ENCODE results near the gene ATP6V0A4.
"Not testable (repeated sequence)": the region's sequence is repeated elsewhere in the genome, so short reads cannot be mapped to it uniquely, and the experiment has no call there.

Gene ATP6V0A4

GRCh38 chr7:138802706-138803105, 4.7 kb upstream of the ATP6V0A4 start:
- DNase-seq (ENCODE audit: low read depth in 2 of 2) = no peak

DNA sequence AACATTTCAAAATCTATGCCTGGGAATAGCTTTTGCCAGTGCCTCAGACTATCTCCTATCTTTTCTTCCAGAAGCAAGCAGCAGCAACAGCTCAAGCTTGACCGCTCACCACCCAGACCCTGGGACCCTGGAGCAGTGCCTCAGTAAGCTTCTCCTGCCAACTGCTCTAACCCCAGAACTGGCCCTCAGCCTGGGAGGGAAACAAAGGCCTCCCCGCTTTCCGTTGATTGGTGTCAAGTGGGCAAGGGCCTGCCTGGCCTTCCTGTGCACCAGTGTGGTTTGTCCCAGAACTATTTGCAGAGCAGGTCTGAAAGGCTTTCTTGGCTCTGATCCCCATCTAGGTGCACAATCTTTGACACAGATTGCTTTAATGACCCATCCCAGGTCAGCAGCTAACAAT, 3.3 kb upstream of the ATP6V0A4 start:
- DNase-seq (ENCODE audit: low read depth in 2 of 2) = no peak

DNA sequence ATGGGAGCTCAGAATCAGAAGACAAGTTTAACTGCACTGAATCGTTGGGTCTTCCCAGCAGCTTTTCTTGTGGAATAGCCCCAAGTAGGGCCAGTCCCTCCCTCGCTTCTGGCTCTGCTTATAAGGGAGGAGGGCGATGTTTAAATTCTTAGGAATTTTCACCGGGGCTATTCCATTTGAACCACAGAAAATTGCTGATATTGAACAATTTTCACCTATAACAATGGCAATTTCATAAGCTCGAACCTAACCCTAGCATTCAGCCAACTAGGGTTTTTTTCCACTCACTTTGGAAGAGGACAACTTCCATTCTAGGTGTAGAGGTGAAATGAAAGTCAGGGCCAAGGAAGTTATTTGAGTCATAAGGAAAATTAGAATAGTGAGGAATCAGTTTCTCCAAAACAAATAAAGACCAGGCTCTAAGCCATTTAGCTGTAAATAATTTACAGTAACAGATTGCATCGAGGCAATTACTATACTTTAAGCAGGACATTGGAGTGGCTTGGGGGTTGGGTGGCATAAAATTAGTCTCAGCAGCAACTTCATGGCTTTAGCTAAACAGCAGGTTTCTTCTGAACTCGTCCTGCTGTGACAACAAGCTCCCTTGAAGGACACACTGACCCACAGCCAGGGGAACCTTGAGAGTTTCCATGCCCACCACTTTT, 1.5 kb upstream of the ATP6V0A4 start:
- no peak for DNase-seq (ENCODE audit: low read depth in 2 of 2)

GRCh38 chr7:138798836-138799235, 840 bp upstream of the ATP6V0A4 start:
- DNase-seq (ENCODE audit: low read depth in 2 of 2) = no peak

DNA sequence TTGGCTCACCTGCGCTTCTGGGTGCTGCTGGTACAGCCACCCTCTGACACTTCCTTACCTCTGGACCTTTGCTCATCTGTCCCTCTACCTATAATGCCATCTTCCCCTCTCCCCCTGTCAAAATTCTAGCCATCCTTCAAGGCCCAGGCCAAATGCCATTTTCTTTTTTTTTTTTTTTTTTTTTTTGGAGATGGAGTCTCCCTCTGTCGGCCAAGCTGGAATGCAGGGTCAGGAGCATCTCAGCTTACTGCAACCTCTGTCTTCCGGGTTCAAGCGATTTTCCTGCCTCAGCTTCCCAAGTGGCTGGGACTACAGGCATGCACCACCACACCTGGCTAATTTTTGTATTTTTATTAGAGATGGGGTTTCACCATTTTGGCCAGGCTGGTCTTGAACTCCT, 950 bp downstream of the ATP6V0A4 start:
- DNase-seq (ENCODE audit: low read depth in 2 of 2) = not testable (repeated sequence)

DNA sequence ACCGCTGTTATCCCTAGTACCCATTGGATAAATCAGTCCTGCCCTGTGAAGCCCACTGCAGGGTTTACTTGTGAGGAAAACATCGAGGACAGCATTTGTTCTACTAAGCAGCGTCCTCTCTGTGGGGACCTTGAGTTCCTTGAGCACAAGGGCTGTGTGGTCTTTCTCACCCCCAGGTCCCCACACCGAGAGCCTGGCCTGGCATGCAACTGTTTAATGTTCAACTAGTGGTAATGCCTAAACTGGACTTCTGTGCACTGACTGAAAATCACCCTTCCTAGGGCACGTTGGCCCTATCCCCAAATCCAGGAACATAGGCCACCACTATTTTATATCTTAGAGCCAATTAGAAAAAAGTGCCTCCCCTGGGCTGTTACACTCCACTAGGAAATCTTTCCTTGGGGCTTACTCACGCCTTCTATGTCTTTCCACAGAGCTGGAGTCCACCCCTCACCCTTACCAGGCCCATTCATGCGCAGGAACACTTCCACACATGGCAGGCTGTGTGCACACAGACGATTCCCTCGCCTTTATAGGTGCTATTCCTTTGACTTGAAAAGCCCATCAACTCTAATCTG, 1.9 kb downstream of the ATP6V0A4 start:
- no peak for DNase-seq (ENCODE audit: low read depth in 2 of 2)

GRCh38 chr7:138785587-138786437, 12.2 kb downstream of the ATP6V0A4 start:
- no peak for DNase-seq (ENCODE audit: low read depth in 2 of 2)

DNA sequence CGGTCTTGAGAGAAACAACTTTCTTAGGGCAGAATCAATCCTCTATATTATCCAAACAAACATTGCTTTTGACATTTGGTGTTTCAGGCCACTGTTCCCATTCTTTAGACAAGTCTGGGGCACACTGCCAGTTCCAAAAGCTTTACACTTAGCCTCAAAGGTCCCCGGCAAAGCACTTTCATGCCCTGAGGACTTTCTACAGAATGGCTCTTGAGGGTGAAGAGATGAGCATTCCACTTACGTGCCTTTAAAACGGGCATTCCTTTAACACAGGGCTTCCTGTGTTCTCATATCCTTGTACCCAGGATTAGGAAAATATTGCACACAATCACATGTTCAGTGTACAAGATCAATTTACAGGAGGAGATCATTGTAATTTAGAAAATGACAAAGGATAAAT, 13.3 kb downstream of the ATP6V0A4 start:
- DNase-seq (ENCODE audit: low read depth in 2 of 2) = no peak

DNA sequence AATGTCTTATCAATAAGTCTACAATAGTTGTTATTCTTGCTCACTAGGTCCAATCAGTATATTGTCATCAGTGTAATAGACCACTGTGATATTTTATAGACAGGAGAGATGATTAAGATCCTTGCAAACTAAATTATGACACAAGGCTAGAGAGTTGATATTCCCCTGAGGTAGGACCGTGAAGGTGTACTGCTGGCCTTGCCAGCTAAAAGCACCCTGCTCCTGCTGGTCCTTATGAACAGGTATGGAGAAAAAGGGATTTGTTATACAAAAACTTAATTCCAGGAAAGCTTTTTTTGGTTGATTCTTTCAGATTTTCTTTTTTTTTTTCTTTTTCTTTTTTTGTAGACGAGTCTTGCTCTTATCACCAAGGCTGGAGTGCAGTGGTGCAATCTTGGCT, 17.0 kb downstream of the ATP6V0A4 start:
- DNase-seq (ENCODE audit: low read depth in 2 of 2) = no peak

DNA sequence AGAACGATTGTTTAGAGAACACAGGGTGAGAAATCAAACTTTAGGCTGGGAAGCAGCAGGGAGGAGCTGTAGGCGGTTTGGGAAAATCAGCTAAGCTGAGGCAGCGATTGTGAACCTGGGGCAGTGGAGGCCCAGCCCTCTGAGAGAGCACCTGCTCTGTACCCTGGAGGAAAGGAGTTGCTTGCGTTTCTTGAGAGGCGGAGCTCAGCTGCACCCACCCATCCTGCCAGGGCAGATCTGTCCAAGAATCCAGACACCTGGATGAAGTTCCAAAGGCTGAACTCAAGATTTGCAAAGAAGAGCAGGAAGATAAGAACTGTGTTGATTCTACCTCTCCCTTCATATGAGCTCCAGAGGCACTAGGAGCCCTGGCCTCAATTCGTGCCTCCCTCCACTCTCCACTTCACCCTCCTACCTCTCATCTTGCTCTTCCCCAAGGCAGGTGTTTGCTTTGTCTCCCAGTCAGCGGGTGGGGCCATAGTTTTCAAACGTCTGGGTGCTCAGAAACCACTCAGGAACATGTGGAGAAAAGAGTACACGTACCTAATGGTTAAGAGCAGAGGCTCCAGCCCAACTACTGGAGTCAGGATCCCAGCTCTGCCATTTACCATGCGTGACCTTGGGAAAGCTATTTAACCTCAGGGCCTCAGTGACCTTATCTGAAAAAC, 21.7 kb downstream of the ATP6V0A4 start:
- no peak for DNase-seq (ENCODE audit: low read depth in 2 of 2)

- DNase-seq (ENCODE audit: low read depth in 2 of 2) = no peak
These were observed 24.2 kb downstream of the ATP6V0A4 start for GRCh38 chr7:138773817-138774216.

GRCh38 chr7:138773176-138773575, 24.8 kb downstream of the ATP6V0A4 start:
- no peak for DNase-seq (ENCODE audit: low read depth in 2 of 2)

GRCh38 chr7:138770904-138771303, 27.1 kb downstream of the ATP6V0A4 start:
- DNase-seq (ENCODE audit: low read depth in 2 of 2) = no peak

DNA sequence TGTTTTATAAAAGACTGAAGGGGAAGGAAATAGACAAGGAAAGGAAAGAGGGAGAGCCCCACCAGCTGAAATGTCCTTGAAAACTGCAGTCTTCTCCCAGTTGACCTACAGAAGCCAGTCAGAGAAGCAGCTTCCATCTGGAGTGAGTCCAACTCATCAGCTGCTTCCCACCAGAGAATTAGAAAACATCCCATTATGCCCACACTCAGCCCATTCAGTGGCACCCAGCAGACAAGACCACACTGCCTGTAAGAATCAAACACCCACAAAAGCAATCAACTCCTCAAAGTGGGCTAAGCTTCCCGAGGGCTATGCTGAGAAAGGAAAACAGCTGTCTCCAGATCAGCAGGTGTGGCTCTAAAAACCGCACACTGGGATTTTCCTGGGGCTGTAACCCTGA, 29.8 kb downstream of the ATP6V0A4 start:
- DNase-seq (ENCODE audit: low read depth in 2 of 2) = no peak

DNA sequence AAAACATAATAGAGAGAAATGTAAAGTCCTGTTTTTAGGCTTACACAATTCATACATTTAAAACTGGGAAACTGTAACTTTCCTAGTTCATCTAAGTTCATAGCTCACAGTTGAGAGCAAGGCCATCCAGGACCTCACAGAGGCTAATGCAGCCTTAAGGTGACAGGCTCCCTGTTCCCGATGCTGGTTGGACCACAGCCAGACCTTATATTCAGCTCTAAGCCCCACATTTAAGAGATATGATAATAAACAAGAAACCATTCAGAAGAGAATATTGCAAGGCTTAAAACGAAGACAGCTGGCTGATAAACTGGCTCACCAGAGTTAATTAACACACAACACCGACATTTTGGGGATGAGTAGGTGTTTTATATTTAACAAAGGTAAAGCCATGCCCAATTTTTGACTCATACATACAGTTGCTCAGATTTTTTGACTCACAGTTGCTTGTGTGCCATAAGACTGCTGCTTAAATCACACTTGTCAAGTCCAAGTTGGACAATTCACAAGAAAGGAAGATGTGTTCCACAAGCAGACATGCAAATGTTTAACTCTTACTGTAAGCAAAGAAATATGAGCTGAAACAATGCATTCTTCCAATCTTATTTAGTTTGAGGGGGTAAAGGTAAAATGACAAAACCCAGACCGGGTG, 41.3 kb downstream of the ATP6V0A4 start:
- DNase-seq (ENCODE audit: low read depth in 2 of 2) = no peak

DNA sequence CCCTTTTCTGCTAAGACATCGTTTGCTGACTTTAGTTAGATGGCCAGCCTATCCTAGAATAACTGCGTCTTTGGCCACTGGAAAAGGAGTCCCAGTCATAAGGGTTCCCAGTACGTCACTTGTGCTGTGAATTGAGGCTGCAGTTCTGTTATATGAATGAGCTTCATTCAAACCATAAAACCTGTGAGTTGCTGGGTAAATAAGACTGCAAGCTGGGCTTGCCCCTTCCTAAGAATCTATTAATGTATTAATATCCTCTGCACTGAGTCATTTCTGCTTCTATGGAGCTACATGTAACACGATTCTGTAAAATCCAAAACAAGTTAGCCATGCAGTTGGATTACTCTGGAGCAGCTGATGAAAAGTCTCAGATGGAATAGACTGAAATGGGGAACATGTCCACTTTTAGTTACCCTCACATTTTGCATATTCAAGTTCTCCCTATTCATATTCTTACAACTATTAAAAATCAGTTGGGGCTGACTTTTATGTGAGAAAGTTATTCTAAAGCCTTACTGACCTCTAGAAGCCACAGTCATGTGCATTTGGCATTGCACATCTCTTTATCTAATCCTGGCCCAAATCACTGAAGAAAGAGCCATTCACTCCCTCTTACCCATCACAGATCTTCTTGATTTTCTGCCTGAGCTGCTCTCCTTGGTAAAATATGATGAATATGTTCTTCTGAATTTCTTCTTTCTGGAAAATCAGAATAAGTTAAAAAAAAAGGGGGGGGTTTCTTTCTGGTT, 42.0 kb downstream of the ATP6V0A4 start:
- DNase-seq (ENCODE audit: low read depth in 2 of 2) = no peak

- DNase-seq (ENCODE audit: low read depth in 2 of 2) = no peak
These were observed 42.7 kb downstream of the ATP6V0A4 start for GRCh38 chr7:138755331-138755747.

GRCh38 chr7:138753610-138754009, 44.4 kb downstream of the ATP6V0A4 start:
- no peak for DNase-seq (ENCODE audit: low read depth in 2 of 2)

- DNase-seq (ENCODE audit: low read depth in 2 of 2) = no peak
These were observed 44.9 kb downstream of the ATP6V0A4 start for GRCh38 chr7:138753150-138753518.

DNA sequence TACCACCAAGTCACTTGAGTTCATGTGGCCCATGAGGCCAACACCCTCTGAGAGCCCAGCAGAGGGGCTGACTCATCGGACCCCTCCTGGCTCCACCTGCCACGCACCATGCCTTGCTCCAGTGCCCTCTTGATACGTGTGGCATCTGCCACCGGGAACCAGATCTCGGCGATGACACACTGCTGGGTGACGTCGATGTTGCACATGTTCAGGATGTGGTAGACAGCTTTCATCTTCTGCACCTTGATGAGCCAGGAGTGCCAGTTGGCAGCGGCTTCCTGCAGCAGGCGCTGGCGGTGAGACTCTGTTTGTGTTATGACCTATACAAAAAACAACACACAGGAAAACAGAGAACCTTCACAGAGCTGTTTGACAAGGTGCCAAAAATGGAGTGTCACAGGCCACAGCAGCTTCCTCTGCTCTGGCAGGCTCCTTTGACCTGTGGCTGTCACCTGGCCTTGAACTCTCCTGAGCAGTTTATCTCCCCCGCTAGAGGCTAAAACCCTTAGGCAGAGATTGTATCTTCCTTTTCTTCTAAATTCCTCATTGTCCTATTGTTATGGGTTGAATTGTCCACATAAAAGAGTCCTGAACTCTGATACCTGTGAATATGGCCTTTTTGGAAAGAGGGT, 45.4 kb downstream of the ATP6V0A4 start:
- DNase-seq (ENCODE audit: low read depth in 2 of 2) = peak; percentile 84 to 94
